ENCODE data around the gene MAD1L1.

Gene MAD1L1

DNA sequence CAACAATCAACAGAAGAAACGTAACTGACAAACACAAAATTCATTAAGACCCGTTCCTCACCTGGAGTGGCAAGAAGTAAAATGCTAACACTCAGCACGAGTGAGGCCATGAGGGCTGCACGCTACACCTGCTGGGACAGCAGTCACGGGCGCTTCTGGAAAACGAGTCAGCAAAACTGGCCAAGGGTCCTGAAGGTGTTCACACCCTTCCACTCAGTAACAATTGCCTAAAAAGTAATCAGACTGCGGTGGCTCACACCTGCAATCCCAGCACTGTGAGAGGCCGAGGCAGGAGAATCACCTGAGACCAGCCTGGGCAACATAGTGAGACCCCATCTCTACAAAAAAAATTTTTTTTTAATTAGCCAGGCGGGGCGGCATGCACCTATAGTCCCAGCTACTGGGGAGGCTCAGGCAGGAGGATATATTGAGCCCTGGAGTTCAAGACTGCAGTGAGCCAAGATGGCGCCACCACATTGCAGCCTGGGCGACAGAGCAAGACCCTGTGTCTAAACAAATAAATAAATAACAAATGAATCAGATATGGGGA is 199.1 kb downstream of the MAD1L1 start:
- Histone ChIP-seq H3K36me3 (ENCODE audit: insufficient read depth, low read length) (no peaks in the 10 kb centered on the region), H3K9me3 (ENCODE audit: low read length) (no peaks in the 10 kb centered on the region), H3K27ac (ENCODE audit: low read depth, low read length) (no peak overlapping the region), H3K4me1 (ENCODE audit: insufficient read depth, low read length) (no peaks in the 10 kb centered on the region), H3K4me3 (ENCODE audit: low read depth in 1 of 2, low read length in 2 of 2) (no peak overlapping the region), H3K9ac (ENCODE audit: low read length) (no peak overlapping the region), H3K27me3 (ENCODE audit: control insufficient read depth in 1 of 2, insufficient read depth in 2 of 2, low read length in 2 of 2) (no peaks in the 10 kb centered on the region)

DNA sequence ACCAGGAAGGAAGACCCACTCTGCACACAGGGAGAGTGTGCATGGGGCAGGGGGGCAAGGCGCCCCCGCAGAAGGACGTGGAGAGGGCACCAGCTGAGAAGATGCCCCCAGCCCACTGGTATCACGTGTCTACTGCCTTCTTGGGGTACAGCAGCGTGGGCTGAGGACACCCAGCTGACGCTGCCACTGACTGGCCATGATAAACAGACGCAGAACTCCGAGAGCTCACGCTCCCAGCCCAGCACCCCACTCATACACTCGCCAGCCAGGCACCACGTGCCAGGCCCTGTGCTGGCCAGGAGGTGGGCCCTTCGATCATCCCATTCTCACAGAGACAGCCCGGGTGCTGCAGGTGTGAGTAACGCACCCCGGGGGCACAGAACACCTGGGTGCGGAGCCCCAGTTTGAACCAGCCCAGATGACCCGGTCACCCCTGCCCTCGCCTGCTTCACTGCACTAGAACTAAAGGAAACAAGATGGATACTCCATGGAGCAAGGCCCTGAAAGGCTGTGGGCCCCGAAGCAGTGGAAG is 199.8 kb downstream of the MAD1L1 start:
- H3K9me3 ChIP-seq (ENCODE audit: low read length) = no peaks in the 10 kb centered on the region
- no peak overlapping the region for H3K4me3 ChIP-seq (ENCODE audit: low read depth in 1 of 2, low read length in 2 of 2)
- no peak overlapping the region for H3K9ac ChIP-seq (ENCODE audit: low read length)
- H3K27me3 ChIP-seq (ENCODE audit: control insufficient read depth in 1 of 2, insufficient read depth in 2 of 2, low read length in 2 of 2) = no peaks in the 10 kb centered on the region
- no peaks in the 10 kb centered on the region for H3K36me3 ChIP-seq (ENCODE audit: insufficient read depth, low read length)
- no peaks in the 10 kb centered on the region for H3K4me1 ChIP-seq (ENCODE audit: insufficient read depth, low read length)
- no peak overlapping the region for H3K27ac ChIP-seq (ENCODE audit: low read depth, low read length)

DNA sequence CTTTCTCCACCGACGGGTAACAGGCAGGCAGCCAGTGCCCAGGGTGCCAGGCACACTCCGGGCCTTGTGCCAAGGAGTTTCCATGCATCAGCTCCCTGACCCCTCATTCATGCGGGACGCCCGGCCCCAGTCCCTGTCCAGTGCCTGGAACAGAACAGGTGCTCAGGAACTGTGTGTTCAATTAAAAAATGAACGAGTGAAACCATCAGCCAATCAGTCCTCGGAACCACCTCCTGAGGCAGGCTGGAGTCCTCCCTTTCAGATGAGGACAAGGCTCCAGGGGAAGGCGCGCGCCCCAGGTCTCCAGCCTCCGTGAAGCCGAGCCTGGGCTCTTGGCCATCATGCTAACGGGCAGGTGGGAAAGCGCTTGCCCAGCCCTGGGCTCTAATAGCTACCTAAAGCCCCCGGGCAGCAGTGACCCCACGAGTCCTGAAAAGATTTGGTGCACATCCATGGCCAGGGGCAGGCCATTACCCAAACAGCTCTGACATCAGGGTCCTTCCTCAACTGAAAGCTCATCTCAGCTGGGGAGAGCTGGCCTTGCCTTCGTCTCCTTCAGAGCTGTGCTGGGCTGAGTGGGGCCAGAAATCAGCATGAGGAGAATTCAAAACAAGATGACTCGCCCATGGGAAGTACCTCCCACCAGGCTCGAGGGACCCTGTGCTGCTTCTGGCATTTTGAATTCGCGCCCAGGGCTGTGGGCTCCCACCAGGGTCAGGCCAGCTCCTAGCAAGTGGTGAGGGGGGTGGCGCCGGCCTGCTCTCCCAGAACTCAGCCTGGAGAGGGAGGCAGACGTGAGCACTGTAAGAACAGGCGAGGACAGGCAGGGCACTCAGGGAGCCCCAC is 200.5 kb downstream of the MAD1L1 start:
- no peaks in the 10 kb centered on the region for H3K27me3 ChIP-seq (ENCODE audit: control insufficient read depth in 1 of 2, insufficient read depth in 2 of 2, low read length in 2 of 2)
- no peaks in the 10 kb centered on the region for H3K4me1 ChIP-seq (ENCODE audit: insufficient read depth, low read length)
- no peaks in the 10 kb centered on the region for H3K36me3 ChIP-seq (ENCODE audit: insufficient read depth, low read length)
- H3K27ac ChIP-seq (ENCODE audit: low read depth, low read length) = no peak overlapping the region
- H3K9me3 ChIP-seq (ENCODE audit: low read length) = no peaks in the 10 kb centered on the region
- H3K4me3 ChIP-seq (ENCODE audit: low read depth in 1 of 2, low read length in 2 of 2) = no peak overlapping the region
- H3K9ac ChIP-seq (ENCODE audit: low read length) = no peak overlapping the region

DNA sequence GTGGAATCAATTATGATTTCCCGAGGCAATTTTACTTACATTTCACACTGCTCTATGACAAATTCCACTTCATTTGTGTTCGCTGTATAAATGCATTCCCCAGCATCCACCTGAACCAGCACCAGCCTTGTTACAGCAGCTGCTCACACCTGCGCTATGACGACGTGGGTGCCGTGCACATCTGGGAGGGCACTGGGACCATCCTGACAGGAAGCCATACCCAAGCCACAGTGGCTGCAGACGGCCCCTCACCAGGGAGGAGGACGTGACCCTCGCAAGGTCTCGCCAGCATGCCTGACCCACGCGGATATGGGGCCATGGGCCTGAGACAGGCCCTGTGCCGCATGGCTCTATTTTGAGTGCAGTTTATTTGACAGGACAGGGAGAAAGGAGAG is 201.3 kb downstream of the MAD1L1 start:
- no peaks in the 10 kb centered on the region for H3K27me3 ChIP-seq (ENCODE audit: control insufficient read depth in 1 of 2, insufficient read depth in 2 of 2, low read length in 2 of 2)
- no peak overlapping the region for H3K27ac ChIP-seq (ENCODE audit: low read depth, low read length)
- H3K36me3 ChIP-seq (ENCODE audit: insufficient read depth, low read length) = no peaks in the 10 kb centered on the region
- no peaks in the 10 kb centered on the region for H3K9me3 ChIP-seq (ENCODE audit: low read length)
- H3K4me1 ChIP-seq (ENCODE audit: insufficient read depth, low read length) = no peaks in the 10 kb centered on the region
- H3K4me3 ChIP-seq (ENCODE audit: low read depth in 1 of 2, low read length in 2 of 2) = no peak overlapping the region
- H3K9ac ChIP-seq (ENCODE audit: low read length) = no peak overlapping the region

DNA sequence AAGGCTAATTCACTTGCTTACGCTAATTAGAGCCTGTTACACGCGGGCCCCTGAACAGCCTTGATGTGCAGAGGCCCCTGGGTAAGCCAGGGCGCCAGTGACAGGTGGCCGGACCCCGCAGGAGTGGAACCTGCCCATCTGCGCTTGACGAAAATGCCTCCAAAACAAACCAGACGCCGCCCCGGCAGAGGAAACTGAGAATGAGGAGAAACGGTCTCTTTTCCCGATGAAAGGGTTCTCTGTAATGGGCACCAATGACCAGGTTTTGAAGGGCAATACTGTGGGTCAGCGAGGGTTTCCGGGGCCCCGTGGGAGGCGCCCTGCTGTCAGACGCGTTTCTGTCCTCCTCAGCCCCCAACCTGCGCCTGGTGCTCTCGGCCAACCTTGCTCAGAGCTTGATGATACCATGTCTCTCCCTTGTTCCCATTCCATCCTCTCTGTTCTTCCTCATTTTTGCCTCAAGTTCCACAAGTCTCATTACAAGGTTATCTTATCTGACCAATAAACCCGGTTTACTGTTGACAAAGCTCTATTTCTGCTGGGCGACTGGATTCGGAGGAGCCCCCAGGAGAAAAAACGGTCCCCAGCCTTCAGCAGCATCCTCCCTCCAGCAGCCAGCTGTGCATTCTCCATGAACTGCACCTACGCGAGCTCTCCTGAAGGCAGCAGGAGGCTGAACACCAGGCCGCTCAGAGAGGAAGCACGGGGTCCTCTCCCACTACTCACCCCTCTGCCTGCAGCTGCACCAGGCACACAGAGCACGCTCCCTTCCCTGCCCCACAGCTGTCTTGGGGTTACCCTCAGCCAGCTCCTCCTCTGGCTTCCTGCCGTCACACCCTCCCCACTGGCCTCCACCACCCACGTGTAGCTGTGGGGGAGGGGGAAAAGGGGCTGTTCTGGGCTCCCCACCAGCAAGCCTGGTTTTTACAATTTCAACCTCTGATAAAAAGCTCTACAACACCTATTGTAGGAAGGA is 202.0 kb downstream of the MAD1L1 start:
- H3K9ac ChIP-seq (ENCODE audit: low read length) = no peak overlapping the region
- H3K4me1 ChIP-seq (ENCODE audit: insufficient read depth, low read length) = no peaks in the 10 kb centered on the region
- H3K27me3 ChIP-seq (ENCODE audit: control insufficient read depth in 1 of 2, insufficient read depth in 2 of 2, low read length in 2 of 2) = no peaks in the 10 kb centered on the region
- no peaks in the 10 kb centered on the region for H3K36me3 ChIP-seq (ENCODE audit: insufficient read depth, low read length)
- no peaks in the 10 kb centered on the region for H3K9me3 ChIP-seq (ENCODE audit: low read length)
- no peak overlapping the region for H3K4me3 ChIP-seq (ENCODE audit: low read depth in 1 of 2, low read length in 2 of 2)
- no peak overlapping the region for H3K27ac ChIP-seq (ENCODE audit: low read depth, low read length)

DNA sequence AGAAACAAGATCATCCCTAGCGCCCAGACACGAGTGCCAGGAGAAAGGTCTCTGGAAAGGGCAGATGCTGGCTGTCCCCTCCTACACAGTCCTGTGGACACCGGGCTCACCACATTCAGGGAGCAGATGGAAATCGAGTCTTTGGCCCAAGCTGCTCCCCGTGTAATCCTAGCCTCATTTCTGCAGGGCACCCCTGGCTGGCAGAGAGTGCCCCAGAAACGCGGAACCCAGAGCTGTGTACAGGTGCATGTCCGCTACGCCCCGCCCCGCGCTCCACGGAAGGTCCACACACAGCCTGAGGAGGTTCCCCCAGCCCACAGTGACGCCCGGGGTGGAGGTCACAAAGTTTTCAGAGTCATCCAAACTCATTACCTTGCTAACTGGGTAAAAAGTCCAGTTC is 202.8 kb downstream of the MAD1L1 start:
- Histone ChIP-seq H3K36me3 (ENCODE audit: insufficient read depth, low read length) (no peaks in the 10 kb centered on the region), H3K27me3 (ENCODE audit: control insufficient read depth in 1 of 2, insufficient read depth in 2 of 2, low read length in 2 of 2) (no peaks in the 10 kb centered on the region), H3K4me3 (ENCODE audit: low read depth in 1 of 2, low read length in 2 of 2) (no peak overlapping the region), H3K4me1 (ENCODE audit: insufficient read depth, low read length) (no peaks in the 10 kb centered on the region), H3K27ac (ENCODE audit: low read depth, low read length) (no peak overlapping the region), H3K9ac (ENCODE audit: low read length) (no peak overlapping the region), H3K9me3 (ENCODE audit: low read length) (no peaks in the 10 kb centered on the region)

DNA sequence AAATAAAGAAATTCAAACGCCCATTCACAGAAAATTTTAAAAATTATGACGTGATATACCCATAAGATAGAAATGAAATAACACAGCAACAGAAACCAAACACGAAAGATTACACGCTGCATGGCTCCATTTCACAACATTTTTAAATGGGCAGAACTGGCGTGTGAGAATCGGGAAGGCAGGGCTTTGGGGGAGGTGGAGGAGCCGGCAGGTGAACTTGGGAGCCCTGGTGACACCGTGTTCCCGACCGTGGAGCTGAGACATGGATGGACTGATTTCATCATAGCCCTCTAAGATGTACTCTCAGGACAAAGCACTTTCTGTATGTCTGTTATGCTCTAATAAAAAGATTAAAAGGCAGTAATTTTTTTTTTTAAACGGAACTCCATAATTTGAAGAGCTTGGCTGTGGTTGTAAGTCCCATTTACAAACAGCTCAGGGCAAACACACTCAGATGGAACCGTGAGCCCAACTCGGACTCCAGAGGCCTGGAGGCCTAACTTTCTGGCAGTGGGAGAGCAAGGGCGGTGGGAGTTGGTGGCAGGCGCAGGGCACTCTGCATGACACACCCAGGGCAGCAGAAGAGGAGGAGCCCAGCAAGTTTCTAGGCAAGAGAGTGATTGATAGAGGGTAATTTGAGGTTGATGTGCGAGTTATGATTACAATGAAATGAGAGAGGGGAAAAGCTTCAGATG is 203.4 kb downstream of the MAD1L1 start:
- no peak overlapping the region for H3K9ac ChIP-seq (ENCODE audit: low read length)
- H3K27me3 ChIP-seq (ENCODE audit: control insufficient read depth in 1 of 2, insufficient read depth in 2 of 2, low read length in 2 of 2) = no peaks in the 10 kb centered on the region
- H3K4me1 ChIP-seq (ENCODE audit: insufficient read depth, low read length) = no peaks in the 10 kb centered on the region
- no peak overlapping the region for H3K4me3 ChIP-seq (ENCODE audit: low read depth in 1 of 2, low read length in 2 of 2)
- H3K36me3 ChIP-seq (ENCODE audit: insufficient read depth, low read length) = no peaks in the 10 kb centered on the region
- no peak overlapping the region for H3K27ac ChIP-seq (ENCODE audit: low read depth, low read length)
- H3K9me3 ChIP-seq (ENCODE audit: low read length) = no peaks in the 10 kb centered on the region

DNA sequence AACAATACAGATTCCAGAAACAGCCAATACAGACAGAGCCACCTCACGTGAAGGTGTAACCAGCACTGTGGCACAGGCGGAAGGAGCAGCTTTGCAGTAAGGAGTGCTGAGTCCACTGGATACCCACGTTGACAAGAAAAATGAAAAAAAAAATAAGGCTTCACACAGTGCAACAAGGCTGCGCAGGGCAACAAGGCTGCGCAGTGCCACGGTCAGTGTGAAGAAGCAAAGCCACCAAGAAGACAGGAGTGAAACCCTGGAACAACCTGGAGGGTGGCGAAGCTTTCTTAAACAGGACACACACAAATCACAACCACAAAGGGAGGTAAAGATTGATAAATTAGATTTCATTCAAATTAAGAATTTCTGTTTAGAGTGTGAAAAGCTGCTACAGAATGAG is 204.0 kb downstream of the MAD1L1 start:
- H3K27ac ChIP-seq (ENCODE audit: low read depth, low read length) = no peak overlapping the region
- no peak overlapping the region for H3K9ac ChIP-seq (ENCODE audit: low read length)
- no peaks in the 10 kb centered on the region for H3K36me3 ChIP-seq (ENCODE audit: insufficient read depth, low read length)
- H3K9me3 ChIP-seq (ENCODE audit: low read length) = no peaks in the 10 kb centered on the region
- no peaks in the 10 kb centered on the region for H3K4me1 ChIP-seq (ENCODE audit: insufficient read depth, low read length)
- H3K4me3 ChIP-seq (ENCODE audit: low read depth in 1 of 2, low read length in 2 of 2) = no peak overlapping the region
- no peaks in the 10 kb centered on the region for H3K27me3 ChIP-seq (ENCODE audit: control insufficient read depth in 1 of 2, insufficient read depth in 2 of 2, low read length in 2 of 2)

DNA sequence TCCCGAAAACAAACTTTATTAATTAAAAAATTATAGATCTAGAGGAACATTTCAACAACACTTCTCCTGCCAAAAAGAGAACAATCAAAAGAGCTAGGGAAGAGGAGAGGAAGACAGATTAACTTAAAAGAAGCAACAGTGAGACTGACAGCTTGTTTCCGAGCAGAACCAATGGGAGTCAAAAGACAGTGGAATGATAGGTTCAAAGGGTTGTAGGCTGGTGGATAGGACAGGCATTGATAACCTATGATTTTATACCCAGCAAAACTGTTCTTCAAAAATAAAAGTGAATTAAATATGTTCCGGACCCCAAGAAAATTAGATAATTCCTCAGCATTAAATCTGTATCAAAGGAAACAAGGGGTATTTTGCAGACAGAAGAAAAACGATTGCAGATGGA is 207.6 kb downstream of the MAD1L1 start:
- Histone ChIP-seq H3K27ac (ENCODE audit: low read depth, low read length) (no peak overlapping the region), H3K36me3 (ENCODE audit: insufficient read depth, low read length) (no peaks in the 10 kb centered on the region), H3K4me1 (ENCODE audit: insufficient read depth, low read length) (no peaks in the 10 kb centered on the region), H3K27me3 (ENCODE audit: control insufficient read depth in 1 of 2, insufficient read depth in 2 of 2, low read length in 2 of 2) (no peaks in the 10 kb centered on the region), H3K9ac (ENCODE audit: low read length) (no peak overlapping the region), H3K9me3 (ENCODE audit: low read length) (no peaks in the 10 kb centered on the region), H3K4me3 (ENCODE audit: low read depth in 1 of 2, low read length in 2 of 2) (no peak overlapping the region)

DNA sequence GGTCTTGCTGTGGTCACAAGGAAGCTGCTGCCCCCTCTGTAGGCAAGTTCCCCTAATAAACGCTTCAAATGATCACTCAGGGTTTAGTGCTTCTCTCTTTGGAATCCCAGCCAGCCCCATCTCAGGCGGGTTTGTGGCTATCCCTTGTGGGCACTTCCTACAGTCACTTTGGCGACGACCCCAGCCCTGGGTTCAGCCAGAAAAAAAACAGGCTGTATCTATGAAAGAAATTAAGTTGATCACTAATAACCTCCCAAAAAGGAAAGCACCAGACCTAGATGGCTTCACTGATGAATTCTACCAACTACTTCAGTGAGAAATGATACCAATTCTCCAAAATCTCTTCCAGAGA is 208.2 kb downstream of the MAD1L1 start:
- Histone ChIP-seq H3K27ac (ENCODE audit: low read depth, low read length) (no peak overlapping the region), H3K4me3 (ENCODE audit: low read depth in 1 of 2, low read length in 2 of 2) (no peak overlapping the region), H3K36me3 (ENCODE audit: insufficient read depth, low read length) (no peaks in the 10 kb centered on the region), H3K9ac (ENCODE audit: low read length) (no peak overlapping the region), H3K27me3 (ENCODE audit: control insufficient read depth in 1 of 2, insufficient read depth in 2 of 2, low read length in 2 of 2) (no peaks in the 10 kb centered on the region), H3K4me1 (ENCODE audit: insufficient read depth, low read length) (no peaks in the 10 kb centered on the region), H3K9me3 (ENCODE audit: low read length) (no peaks in the 10 kb centered on the region)
